Ascending aorta (tissue), 2 donors: ENCODE measurements around the gene LYPD6B. TPM values are rescaled to one million over a fixed set of nuclear protein-coding genes. Genes with fewer than 3 reads are reported as not detected.

Experiments used
- DNase-seq, 2 donors: peaks; one replicate each; pipeline ENCODE4 v3.0.0-alpha.2; 2019; ENCODE audit warnings: low spot score in 2 of 2
- H3K27ac ChIP-seq, 2 donors: fragments of 200-600 bp; sonication (generic); one replicate each; pipeline ENCODE4 v1.5.1; 2016 to 2017; ENCODE audit warnings: mild to moderate bottlenecking in 1 of 2
- H3K27me3 ChIP-seq: fragments of 200-600 bp; sonication (generic); one replicate; pipeline ENCODE4 v1.5.1; 2017
- H3K36me3 ChIP-seq, 2 donors: fragments of 200-600 bp; sonication (generic); one replicate each; pipeline ENCODE4 v1.5.1; 2016
- H3K4me1 ChIP-seq, 2 donors: fragments of 200-600 bp; sonication (generic); one replicate each; pipeline ENCODE4 v1.5.1; 2016 to 2017; ENCODE audit warnings: mild to moderate bottlenecking in 1 of 2
- H3K4me3 ChIP-seq, 2 donors: fragments of 200-600 bp; sonication (generic); one replicate each; pipeline ENCODE4 v1.5.1; 2016 to 2017; ENCODE audit warnings: mild to moderate bottlenecking in 1 of 2
- H3K9me3 ChIP-seq, 2 donors: fragments of 200-600 bp; sonication (generic); one replicate each; pipeline ENCODE4 v1.5.1; 2016
- intact Hi-C: fragments of 100-400 bp; cut with DNase I; formaldehyde crosslinking; loops from one replicate; pipeline ENCODE4 v1.15.1; 2023
- total RNA-seq: library from RNA; depleted of rRNA; stranded (reverse); fragments of >200 nt; gene quantifications from one replicate; pipeline ENCODE4 v1.1.0, GENCODE V29; 2016
- TF ChIP-seq, protein P1 (sequence below), 3 experiments: fragments of 200-600 bp in 2 of 3; fragments of 450-650 bp in 1 of 3; sonication (generic) in 2 of 3; IDR thresholded peaks; one replicate each; pipeline ENCODE4 v1.5.1; 2016 to 2019; ENCODE audit warnings: antibody characterized with exemption in 3 of 3, mild to moderate bottlenecking in 1 of 3, moderate library complexity in 1 of 3

LYPD6B gene
- total RNA-seq, 1 donor from 2014 or later, result not detected

DNA sequence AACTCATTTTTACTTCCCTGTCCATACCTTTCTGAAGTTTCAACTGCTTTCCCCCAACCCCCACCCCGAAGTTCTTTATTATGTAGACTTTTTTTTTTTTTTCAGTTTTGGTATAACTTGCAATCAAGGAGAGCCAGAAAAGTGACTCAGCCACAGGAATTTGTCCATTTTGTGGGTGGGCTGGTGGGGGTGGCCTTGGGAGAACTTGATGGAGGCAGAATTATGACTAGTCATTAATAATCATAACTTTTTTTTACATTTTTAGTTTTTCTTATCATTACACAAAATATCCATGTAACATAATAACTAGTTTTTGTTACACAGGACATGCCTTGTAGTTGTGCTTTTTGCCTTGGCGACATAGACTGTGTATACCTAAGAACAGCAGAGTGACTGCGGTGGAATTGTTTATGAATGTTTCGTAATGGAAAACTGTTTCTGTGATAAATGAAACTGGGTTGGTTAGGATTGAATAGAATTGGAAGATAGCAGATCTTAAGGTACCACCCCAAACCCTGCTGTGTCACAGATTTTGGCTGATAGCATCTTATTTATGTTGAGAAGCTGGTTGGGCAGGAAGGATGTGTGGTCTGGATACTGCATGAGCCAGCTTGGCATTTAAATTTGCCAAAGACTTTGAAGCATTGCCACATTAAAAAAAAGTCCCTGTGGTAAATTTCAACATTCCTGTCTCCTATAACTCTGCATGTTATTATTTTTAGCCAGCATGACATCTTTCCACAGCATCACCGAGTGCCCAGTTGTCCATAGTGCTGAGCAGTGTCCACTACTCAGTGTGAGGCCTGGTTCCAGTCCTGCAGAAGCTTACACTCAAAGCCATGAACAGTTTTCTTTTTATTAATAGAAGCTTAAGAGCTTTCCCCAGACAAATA is 30.7 kb downstream of the LYPD6B start:
- Histone ChIP-seq H3K27ac (peak overlapping the region; percentile 15 to 32), H3K27me3 (no peaks in the 10 kb centered on the region), H3K36me3 (no peaks in the 10 kb centered on the region), H3K4me1 (peaks cover 0 to 3% of the 10 kb centered on the region in 2 donors), H3K9me3 (no peaks in the 10 kb centered on the region), H3K4me3 (no peak overlapping the region)
- TF ChIP-seq, protein P1, sequence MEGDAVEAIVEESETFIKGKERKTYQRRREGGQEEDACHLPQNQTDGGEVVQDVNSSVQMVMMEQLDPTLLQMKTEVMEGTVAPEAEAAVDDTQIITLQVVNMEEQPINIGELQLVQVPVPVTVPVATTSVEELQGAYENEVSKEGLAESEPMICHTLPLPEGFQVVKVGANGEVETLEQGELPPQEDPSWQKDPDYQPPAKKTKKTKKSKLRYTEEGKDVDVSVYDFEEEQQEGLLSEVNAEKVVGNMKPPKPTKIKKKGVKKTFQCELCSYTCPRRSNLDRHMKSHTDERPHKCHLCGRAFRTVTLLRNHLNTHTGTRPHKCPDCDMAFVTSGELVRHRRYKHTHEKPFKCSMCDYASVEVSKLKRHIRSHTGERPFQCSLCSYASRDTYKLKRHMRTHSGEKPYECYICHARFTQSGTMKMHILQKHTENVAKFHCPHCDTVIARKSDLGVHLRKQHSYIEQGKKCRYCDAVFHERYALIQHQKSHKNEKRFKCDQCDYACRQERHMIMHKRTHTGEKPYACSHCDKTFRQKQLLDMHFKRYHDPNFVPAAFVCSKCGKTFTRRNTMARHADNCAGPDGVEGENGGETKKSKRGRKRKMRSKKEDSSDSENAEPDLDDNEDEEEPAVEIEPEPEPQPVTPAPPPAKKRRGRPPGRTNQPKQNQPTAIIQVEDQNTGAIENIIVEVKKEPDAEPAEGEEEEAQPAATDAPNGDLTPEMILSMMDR (IDR thresholded peaks at IDR 0.05), result no peak
- intact Hi-C loops, result no loop called here
- no peak for DNase-seq

DNA sequence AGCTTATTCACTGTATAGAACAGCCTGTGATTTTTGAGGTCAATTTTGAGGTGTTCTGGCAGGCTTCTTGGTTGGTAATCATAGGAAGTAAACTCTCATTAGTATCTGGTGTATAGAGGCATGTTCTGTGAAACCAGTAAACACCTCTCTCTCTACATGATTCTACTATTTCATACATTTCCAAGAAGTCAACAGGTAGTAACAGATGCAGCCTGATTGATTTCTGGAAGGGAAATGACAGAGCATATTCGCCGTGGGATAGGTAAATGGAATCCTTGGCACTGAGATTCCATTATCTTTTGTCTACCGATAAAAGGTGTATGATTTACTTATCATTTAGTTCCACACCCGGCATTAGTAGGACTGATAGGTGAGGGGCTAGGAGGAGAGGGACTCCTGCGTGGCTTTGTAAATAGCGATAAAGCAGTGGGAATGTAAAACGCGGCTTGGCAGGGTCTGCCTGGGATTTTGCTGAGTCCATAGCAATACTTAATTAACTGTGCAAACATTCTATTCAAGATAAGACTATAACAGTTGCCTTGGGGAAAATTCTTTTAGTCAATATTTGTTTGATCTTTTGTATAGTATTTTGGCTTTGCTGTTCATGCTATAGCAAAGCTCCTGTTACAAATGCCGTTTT is 32.3 kb downstream of the LYPD6B start:
- Histone ChIP-seq H3K27ac (no peak overlapping the region), H3K9me3 (no peaks in the 10 kb centered on the region), H3K27me3 (no peaks in the 10 kb centered on the region), H3K4me3 (no peak overlapping the region), H3K36me3 (no peaks in the 10 kb centered on the region), H3K4me1 (peaks cover 0 to 3% of the 10 kb centered on the region in 2 donors)
- TF ChIP-seq, protein P1 (IDR thresholded peaks at IDR 0.05), result no peak
- DNase-seq, result no peak
- intact Hi-C loops, result no loop called here

DNA sequence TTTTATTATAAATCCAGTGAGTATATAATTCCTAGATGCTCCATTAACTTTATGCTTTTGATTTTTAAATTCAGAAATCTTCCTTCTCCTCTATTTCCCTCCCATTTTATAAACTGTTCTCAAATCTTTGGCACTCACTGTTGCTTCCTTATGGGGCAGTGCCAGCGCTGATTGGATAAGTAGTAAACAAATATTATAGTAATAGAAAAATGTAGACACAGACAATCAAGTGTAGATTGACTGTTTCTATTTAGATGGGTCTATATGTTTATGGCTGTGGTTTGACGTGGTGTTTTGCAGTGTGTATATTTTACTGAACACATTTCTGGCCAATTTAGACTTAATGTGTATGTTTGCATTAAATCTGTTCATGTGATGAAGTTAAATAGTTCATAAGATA is 36.6 kb downstream of the LYPD6B start:
- peaks cover 0 to 8% of the 10 kb centered on the region in 2 donors for H3K4me1 ChIP-seq
- H3K9me3 ChIP-seq, result no peaks in the 10 kb centered on the region
- H3K36me3 ChIP-seq, result no peaks in the 10 kb centered on the region
- intact Hi-C loops, result no loop called here
- TF ChIP-seq, protein P1 (IDR thresholded peaks at IDR 0.05), result no peak
- H3K27me3 ChIP-seq, result no peaks in the 10 kb centered on the region
- DNase-seq, result no peak
- no peak overlapping the region for H3K27ac ChIP-seq
- no peak overlapping the region for H3K4me3 ChIP-seq

DNA sequence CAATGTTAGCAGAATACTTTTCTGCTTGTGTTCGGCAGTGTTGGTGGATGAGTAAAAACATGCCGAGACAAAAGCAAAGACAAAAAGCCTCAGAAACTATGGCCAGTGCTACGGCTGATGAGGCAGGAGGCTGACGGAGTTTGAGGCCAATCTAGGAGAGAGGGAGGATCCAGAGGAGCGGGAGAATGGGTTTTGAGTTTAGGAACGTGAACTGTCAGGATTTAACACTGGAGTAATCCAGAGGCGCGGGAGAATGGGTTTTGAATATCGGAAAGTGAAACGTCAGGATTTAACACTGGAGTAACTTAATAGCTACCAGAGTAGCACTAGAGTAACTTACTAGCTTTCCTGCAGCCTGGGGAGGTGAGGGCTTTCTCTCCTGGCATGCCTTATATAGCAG is 37.4 kb downstream of the LYPD6B start:
- peaks cover 0 to 8% of the 10 kb centered on the region in 2 donors for H3K4me1 ChIP-seq
- H3K4me3 ChIP-seq, result no peak overlapping the region
- intact Hi-C loops, result no loop called here
- H3K27ac ChIP-seq, result no peak overlapping the region
- H3K27me3 ChIP-seq, result no peaks in the 10 kb centered on the region
- TF ChIP-seq, protein P1 (IDR thresholded peaks at IDR 0.05), result no peak
- no peak for DNase-seq
- no peaks in the 10 kb centered on the region for H3K9me3 ChIP-seq
- no peaks in the 10 kb centered on the region for H3K36me3 ChIP-seq

DNA sequence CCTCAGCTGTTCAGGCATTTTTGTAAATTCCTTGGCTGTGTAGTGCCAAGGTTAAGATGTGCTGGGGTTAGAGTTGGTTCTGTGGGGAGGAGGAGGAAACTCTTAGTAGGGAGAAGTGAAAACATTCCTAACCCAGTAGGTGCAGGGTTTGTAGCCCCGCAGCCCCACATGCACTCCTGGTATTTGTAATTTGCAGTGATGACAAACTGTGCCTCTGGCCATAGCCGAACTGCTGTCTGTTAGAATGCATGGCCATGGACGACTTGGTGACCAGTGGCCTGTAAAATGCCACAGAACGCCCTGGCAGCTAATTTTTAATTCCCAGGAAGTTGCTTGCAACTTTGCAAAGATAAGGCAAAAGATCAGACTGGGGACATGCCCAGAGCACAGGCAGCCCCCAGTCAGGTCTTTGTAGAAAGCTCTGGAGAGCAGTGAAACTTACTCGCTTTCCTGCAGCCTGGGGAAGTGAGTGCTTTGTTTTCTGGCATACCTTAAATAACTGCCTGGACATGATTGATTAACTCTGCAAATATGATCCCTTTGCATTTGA is 38.4 kb downstream of the LYPD6B start:
- no peak overlapping the region for H3K4me3 ChIP-seq
- H3K27me3 ChIP-seq, result no peaks in the 10 kb centered on the region
- H3K4me1 ChIP-seq, result peaks cover 0 to 8% of the 10 kb centered on the region in 2 donors
- no peaks in the 10 kb centered on the region for H3K9me3 ChIP-seq
- intact Hi-C loops, result no loop called here
- no peak overlapping the region for H3K27ac ChIP-seq
- no peaks in the 10 kb centered on the region for H3K36me3 ChIP-seq
- no peak for DNase-seq
- TF ChIP-seq, protein P1 (IDR thresholded peaks at IDR 0.05), result no peak
